Sigmoid colon (tissue), 4 donors: ENCODE results near the gene DCAF11.

Experiments used
- EP300 ChIP-seq, 4 donors: sonication (generic); formaldehyde crosslinking; IDR thresholded peaks; one replicate each; pipeline ENCODE4 v1.6.1; 2017; ENCODE audit warnings: antibody characterized with exemption in 4 of 4
- POLR2A ChIP-seq, 2 donors: fragments of 450-650 bp; IDR thresholded peaks; one replicate each; pipeline ENCODE4 v1.6.1; 2016; ENCODE audit warnings: antibody characterized with exemption in 2 of 2, mild to moderate bottlenecking in 2 of 2, moderate library complexity in 2 of 2
- TF ChIP-seq, protein P1 (sequence below), 4 experiments: fragments of 450-650 bp in 3 of 4; fragments of 200-600 bp in 1 of 4; IDR thresholded peaks; one replicate each; pipeline ENCODE4 v1.5.1; 2016 to 2019; ENCODE audit warnings: antibody characterized with exemption in 4 of 4, mild to moderate bottlenecking in 3 of 4, moderate library complexity in 2 of 4

DNA sequence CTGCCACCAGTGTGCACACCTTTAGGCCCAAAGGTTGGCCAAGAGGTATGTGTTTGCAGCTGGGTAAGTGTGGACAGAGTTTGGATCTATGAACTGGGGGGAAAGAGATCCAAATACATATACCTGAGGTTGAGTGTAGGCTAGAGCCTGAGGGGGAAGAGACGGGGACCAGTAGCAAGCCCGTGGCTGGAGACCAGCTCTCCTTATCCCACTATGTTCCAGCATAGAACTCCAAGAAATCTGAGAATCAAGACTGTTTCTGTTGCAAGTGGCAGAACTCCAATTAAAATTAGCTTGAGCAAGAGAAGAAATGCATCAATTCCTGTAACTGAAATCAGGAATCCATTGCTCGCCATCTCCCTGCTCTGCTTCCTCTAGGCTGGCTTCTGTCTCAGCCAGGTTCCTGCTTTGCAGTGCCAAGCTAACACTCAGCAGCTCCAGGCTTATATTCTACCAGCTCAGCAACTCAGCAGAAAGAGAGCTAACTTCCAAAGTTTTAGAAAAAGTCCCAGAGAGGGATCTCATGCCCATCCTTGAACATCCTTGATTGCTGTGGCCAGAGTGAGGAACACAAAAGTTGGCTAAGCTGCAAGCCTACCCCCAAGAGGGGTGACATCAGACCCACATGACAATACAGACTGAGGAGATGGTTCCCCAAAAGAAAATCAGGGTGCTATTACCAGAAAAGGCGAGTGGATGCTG lies 21.9 kb upstream of the DCAF11 start:
- TF ChIP-seq, protein P1, sequence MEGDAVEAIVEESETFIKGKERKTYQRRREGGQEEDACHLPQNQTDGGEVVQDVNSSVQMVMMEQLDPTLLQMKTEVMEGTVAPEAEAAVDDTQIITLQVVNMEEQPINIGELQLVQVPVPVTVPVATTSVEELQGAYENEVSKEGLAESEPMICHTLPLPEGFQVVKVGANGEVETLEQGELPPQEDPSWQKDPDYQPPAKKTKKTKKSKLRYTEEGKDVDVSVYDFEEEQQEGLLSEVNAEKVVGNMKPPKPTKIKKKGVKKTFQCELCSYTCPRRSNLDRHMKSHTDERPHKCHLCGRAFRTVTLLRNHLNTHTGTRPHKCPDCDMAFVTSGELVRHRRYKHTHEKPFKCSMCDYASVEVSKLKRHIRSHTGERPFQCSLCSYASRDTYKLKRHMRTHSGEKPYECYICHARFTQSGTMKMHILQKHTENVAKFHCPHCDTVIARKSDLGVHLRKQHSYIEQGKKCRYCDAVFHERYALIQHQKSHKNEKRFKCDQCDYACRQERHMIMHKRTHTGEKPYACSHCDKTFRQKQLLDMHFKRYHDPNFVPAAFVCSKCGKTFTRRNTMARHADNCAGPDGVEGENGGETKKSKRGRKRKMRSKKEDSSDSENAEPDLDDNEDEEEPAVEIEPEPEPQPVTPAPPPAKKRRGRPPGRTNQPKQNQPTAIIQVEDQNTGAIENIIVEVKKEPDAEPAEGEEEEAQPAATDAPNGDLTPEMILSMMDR (IDR thresholded peaks at IDR 0.05), result no peak
- TF ChIP-seq POLR2A (IDR thresholded peaks at IDR 0.05) (no peak), EP300 (IDR thresholded peaks at IDR 0.05) (no peak)
